Neutrophil (primary cell): Measurements from ENCODE around the gene SUPT3H.

Experiments
- H3K27ac ChIP-seq: fragments of 200-600 bp; sonication (generic); 2 replicates; pipeline ENCODE4 v1.5.1; 2016; ENCODE audit warnings: mild to moderate bottlenecking, moderate library complexity
- H3K27me3 ChIP-seq: fragments of 200-600 bp; sonication (generic); 2 replicates; pipeline ENCODE4 v1.6.0; 2016; ENCODE audit warnings: mild to moderate bottlenecking
- H3K36me3 ChIP-seq: fragments of 200-600 bp; sonication (generic); 2 replicates; pipeline ENCODE4 v1.5.1; 2017
- H3K4me1 ChIP-seq, 2 experiments: fragments of 200-600 bp in 1 of 2; sonication (generic) in 1 of 2; 1 replicate in 1 of 2; 2 replicates in 1 of 2; pipeline versions ENCODE4 v1.5.1 to v1.6.1; 2013 to 2016; ENCODE audit warnings: low read depth in 1 of 2, low read length in 1 of 2, mild to moderate bottlenecking in 1 of 2, moderate library complexity in 1 of 2; ENCODE audit not compliant: control insufficient read depth in 1 of 2, insufficient read depth in 1 of 2
- H3K4me3 ChIP-seq, 2 experiments: fragments of 200-600 bp in 1 of 2; sonication (generic) in 1 of 2; 1 replicate in 1 of 2; 2 replicates in 1 of 2; pipeline ENCODE4 v1.5.1; 2013 to 2016; ENCODE audit warnings: low read depth in 1 of 2, low read length in 1 of 2, mild to moderate bottlenecking in 1 of 2, moderate library complexity in 1 of 2
- H3K9me3 ChIP-seq: fragments of 200-600 bp; sonication (generic); 2 replicates; pipeline ENCODE4 v1.5.1; 2016
- CTCF ChIP-seq: fragments of 200-600 bp; sonication (generic); IDR thresholded peaks from 2 replicates; pipeline ENCODE4 v1.5.1; 2016; ENCODE audit warnings: antibody characterized with exemption

Gene SUPT3H

GRCh38 chr6:45170309-45170708 is 207.4 kb downstream of the SUPT3H start:
- Histone ChIP-seq H3K4me3 (no peak overlapping the region), H3K27me3 (no peaks in the 10 kb centered on the region), H3K36me3 (no peaks in the 10 kb centered on the region), H3K9me3 (no peaks in the 10 kb centered on the region), H3K4me1 (no peaks in the 10 kb centered on the region), H3K27ac (no peak overlapping the region)
- no peak for TF ChIP-seq CTCF

DNA sequence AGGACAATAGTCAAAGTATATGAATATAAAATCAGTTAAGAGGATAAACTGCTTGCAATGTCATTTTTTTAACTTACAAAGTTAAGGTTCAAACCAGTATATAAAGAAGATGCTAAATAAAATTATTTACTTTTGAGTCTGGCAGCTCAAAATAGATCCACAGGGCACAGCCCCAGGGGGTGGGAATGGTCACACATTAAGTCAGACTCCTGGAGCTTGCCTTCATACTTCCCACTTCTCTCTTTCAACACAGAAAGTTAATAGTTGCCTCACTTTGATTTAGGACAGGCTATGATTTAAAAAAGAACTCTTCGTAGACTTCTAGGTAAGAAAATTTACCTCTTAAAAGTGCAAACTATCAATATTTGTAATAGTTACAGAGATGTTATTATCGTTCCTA is 207.9 kb downstream of the SUPT3H start:
- Histone ChIP-seq H3K27me3 (no peaks in the 10 kb centered on the region), H3K9me3 (no peaks in the 10 kb centered on the region), H3K4me1 (no peaks in the 10 kb centered on the region), H3K4me3 (no peak overlapping the region), H3K27ac (no peak overlapping the region), H3K36me3 (no peaks in the 10 kb centered on the region)
- TF ChIP-seq CTCF = no peak

- Histone ChIP-seq H3K27ac (no peak overlapping the region), H3K27me3 (no peaks in the 10 kb centered on the region), H3K36me3 (no peaks in the 10 kb centered on the region), H3K9me3 (no peaks in the 10 kb centered on the region), H3K4me1 (no peaks in the 10 kb centered on the region), H3K4me3 (no peak overlapping the region)
- no peak for TF ChIP-seq CTCF
Measured at GRCh38 chr6:45163952-45164766, 213.6 kb downstream of the SUPT3H start.

DNA sequence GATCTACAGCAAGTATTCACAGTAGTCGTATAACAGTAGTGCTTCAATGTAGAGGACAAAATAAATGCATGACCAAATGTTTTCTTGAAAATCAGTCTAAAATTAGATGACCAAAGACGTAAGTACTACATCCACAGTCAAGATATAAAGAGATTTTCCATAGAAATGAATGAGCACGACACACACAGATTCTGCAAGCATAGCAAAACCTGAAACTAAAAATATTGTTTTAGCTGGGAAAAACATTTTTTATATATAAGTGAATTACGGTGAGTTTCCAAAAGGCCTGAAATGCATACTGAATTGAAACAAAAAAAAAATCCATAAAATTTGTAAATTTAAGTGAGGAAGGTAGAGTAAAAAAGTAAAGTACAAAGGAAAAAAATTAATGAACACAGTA is 217.4 kb downstream of the SUPT3H start:
- no peaks in the 10 kb centered on the region for H3K27me3 ChIP-seq
- H3K9me3 ChIP-seq = no peaks in the 10 kb centered on the region
- no peaks in the 10 kb centered on the region for H3K4me1 ChIP-seq
- H3K4me3 ChIP-seq = no peak overlapping the region
- TF ChIP-seq CTCF = no peak
- H3K36me3 ChIP-seq = no peaks in the 10 kb centered on the region
- no peak overlapping the region for H3K27ac ChIP-seq

DNA sequence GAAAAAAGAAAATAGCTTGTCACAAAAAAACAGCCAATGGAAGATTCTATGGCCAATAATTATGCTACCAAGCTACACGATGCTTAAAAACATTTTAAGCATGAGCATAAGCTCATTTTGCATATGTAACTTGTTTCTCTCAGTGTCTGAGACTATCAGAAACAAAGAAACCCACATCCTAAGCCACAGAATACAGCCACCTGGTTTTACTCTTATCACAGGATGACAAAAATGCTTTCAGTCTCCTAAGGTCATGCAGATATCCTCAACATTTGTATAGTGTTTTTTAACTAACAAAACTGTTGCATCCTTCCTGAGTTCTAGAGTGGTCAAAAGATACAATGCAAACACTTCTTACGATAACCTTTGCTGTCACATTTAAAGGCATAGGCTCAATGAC is 221.7 kb downstream of the SUPT3H start:
- no peaks in the 10 kb centered on the region for H3K4me1 ChIP-seq
- H3K27me3 ChIP-seq = no peaks in the 10 kb centered on the region
- no peaks in the 10 kb centered on the region for H3K36me3 ChIP-seq
- no peak overlapping the region for H3K4me3 ChIP-seq
- no peak for TF ChIP-seq CTCF
- H3K27ac ChIP-seq = no peak overlapping the region
- no peaks in the 10 kb centered on the region for H3K9me3 ChIP-seq
